ENCODE results near the gene PACC1. TPM values are rescaled to one million over a fixed set of nuclear protein-coding genes. Genes with fewer than 3 reads are reported as not detected.

The PACC1 gene
- polyA plus RNA-seq, 4 donors, result 12.9 to 15.3 (median 14.0) TPM

GRCh38 chr1:212438831-212439237 is 24.1 kb upstream of the PACC1 start:
- DNase-seq (ENCODE audit: low read depth in 4 of 4, low spot score in 3 of 4), result no peak

- no peak for DNase-seq (ENCODE audit: low read depth in 4 of 4, low spot score in 3 of 4)
These were observed 22.6 kb upstream of the PACC1 start for GRCh38 chr1:212437179-212437798.

DNA sequence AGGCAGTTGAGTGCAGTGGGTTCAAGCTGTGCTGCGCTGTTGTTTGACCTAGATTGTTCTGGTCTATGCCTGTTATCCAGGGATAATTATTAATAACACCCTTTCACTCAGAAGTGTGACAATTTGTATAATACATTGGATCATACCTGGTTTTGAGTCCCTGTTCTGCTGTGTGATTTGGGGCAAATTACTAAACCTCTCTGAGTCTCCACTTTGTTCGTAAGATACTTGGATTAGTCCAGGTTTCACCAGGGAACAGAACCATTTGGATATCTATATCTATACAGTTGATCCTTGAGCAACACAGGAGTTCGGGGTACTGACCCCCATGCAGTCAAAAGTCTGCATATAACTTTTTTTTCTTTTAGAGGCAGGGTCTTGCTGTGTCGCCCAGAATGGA is 20.3 kb upstream of the PACC1 start:
- DNase-seq (ENCODE audit: low read depth in 4 of 4, low spot score in 3 of 4), result no peak

- DNase-seq (ENCODE audit: low read depth in 4 of 4, low spot score in 3 of 4), result no peak
These were observed 19.1 kb upstream of the PACC1 start for GRCh38 chr1:212433577-212434462.

GRCh38 chr1:212432661-212433576 is 18.2 kb upstream of the PACC1 start, which contains the start of gene NENF:
Gene NENF, plus strand, starts transcription at chr1:212432920. Its CDS starts 24 bp downstream, at chr1:212432944.
- DNase-seq (ENCODE audit: low read depth in 4 of 4, low spot score in 3 of 4), result peak; percentile 55 to 62 (median 56)

DNA sequence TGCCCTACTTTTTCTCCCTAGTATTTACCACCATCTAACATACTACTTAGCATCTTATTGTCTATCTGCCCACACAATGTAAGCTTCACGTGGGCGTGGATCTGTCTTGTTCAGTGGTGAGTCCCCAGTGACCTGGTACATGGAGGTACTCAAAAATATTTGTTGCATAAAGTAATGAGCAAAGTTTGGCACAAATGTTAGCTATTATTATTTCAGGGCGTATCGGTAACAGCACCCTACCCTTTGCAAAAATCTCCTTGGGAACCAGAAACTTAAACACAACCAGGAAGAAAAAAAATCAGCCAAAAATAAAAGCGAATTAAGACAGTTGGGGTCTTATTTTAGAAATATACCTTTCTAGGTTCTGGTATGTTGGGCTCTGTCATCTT is 17.6 kb upstream of the PACC1 start:
- no peak for DNase-seq (ENCODE audit: low read depth in 4 of 4, low spot score in 3 of 4)

GRCh38 chr1:212431644-212432043 is 17.0 kb upstream of the PACC1 start:
- DNase-seq (ENCODE audit: low read depth in 4 of 4, low spot score in 3 of 4), result no peak

DNA sequence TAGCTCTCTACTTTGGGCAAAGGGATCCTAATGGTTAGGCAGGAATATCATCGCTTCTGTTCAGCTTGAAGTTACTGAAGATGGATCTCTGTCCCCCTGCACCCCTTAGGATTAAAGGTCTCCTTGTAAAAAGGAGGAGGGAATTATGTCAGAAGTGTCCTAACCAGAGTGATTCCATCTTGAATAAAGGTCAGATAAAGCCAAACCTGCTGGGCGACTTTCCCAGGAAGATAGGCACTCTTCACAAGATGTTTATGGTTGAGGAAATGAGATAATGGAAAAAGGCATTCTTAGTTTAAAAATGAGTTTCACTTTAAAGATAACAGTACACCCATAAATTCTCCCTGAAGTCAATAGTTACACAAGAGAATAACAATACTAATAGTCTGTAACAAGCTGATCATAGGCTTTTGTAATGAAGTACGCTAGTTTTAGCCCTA is 16.3 kb upstream of the PACC1 start:
- no peak for DNase-seq (ENCODE audit: low read depth in 4 of 4, low spot score in 3 of 4)

DNA sequence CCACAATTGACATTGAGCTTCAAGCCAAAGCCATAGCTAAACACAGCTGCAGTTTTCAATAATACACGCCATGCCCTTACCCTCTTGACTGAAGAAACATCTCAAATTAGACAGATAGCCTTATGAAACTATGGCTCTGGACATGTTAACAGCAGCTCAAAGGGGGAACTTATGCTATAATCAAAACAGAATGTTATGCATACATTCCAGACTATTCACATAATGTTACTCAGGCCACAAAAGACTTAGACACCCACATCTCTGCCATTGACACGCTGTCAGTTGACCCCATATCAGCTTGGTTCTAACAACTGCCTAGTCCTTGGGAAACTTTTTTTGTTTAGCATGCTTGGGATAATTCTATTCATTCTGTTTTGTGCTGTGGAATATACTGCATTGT is 15.7 kb upstream of the PACC1 start:
- no peak for DNase-seq (ENCODE audit: low read depth in 4 of 4, low spot score in 3 of 4)

GRCh38 chr1:212428496-212428895 is 13.8 kb upstream of the PACC1 start:
- DNase-seq (ENCODE audit: low read depth in 4 of 4, low spot score in 3 of 4), result no peak

- no peak for DNase-seq (ENCODE audit: low read depth in 4 of 4, low spot score in 3 of 4)
These were observed 9.2 kb upstream of the PACC1 start for GRCh38 chr1:212423879-212424278.

- DNase-seq (ENCODE audit: low read depth in 4 of 4, low spot score in 3 of 4), result no peak
These were observed 6.5 kb upstream of the PACC1 start for GRCh38 chr1:212421165-212421564.

DNA sequence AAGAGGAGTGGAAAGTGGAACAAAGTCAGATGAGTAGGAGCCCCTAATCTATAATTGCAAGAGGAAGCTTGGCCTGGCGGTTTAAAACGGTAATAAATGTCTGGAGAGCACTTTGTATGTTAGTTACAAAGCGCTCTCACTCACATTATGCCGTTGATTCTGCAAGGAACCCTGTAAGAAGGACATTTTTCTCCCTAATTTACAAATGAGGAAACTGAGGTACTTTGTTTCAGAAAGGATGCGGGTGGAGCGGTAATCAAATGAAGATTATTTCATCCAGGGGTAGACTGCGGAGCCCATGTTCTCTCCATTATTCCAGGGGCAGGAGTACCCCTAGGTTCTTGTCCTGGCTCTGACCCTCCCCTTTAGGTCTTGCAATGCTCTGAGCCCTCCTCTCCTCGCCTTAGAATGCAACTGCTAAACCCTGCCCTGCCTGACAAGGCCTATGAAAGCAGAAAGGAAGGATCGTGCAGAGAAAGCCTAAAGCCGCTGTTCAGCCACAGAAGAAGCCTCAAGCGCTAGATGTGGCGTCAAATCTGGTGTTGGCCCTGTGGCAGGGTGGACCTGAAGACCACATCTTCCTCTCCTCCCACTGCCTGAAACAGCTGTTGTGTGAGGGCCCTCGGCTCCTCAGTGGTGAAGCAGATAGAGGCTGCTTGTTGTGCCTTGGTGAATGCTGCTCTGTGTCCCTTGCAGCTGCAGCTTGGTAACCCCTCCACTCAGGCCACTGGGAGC is 588 bp upstream of the PACC1 start:
- DNase-seq (ENCODE audit: low read depth in 4 of 4, low spot score in 3 of 4), result no peak

GRCh38 chr1:212413902-212414327 is 771 bp downstream of the PACC1 start:
- DNase-seq (ENCODE audit: low read depth in 4 of 4, low spot score in 3 of 4), result peak in 1 of 4 donors; percentile 18

DNA sequence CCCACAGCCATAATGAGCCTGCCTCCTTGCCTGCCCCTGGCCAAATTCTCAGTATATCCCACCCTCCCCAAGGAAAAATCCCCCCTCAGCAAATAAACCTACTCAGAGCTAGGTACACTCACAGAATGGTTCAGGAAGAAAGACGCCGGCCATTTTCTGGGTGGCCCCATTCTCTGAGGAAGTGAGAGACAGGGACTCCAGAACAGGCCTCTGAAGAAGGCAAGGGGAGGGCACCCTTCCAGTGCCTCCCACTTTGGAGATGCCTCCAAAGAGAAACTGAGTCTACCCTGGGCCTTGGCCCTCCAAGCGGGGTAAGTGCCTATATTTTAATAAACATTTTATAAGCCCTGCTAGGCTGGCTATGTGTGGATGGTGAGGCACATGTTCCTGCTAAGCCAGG is 2.3 kb downstream of the PACC1 start:
- DNase-seq (ENCODE audit: low read depth in 4 of 4, low spot score in 3 of 4), result no peak

- no peak for DNase-seq (ENCODE audit: low read depth in 4 of 4, low spot score in 3 of 4)
These were observed 4.4 kb downstream of the PACC1 start for GRCh38 chr1:212410231-212410820.

DNA sequence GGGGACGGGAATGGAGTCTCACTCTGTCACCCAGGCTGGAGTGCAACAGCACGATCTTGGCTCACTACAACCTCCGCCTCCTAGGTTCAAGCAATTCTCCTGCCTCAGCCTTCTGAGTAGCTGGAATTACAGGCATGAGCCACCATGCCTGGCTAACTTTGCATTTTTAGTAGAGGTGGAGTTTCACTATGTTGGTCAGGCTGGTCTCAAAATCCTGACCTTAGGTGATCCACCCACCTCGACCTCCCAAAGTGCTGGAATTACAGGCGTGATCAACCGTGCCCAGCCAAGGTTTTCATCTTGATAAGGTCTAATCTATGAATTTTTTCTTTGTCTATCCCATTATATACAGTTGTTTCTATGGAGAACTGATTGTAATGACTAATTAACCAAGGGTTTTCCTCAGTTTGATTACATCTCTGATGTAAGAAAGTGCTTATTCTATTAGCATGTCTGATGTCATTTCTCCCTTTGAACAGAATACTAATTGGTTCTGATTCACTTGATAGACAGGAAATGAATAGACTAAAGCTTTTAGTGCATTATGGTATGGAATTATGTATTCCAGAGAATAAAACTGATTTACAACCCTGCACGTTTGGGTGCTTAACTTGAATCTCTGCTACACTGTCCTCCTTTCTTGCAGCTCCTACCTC is 11.9 kb downstream of the PACC1 start:
- no peak for DNase-seq (ENCODE audit: low read depth in 4 of 4, low spot score in 3 of 4)

DNA sequence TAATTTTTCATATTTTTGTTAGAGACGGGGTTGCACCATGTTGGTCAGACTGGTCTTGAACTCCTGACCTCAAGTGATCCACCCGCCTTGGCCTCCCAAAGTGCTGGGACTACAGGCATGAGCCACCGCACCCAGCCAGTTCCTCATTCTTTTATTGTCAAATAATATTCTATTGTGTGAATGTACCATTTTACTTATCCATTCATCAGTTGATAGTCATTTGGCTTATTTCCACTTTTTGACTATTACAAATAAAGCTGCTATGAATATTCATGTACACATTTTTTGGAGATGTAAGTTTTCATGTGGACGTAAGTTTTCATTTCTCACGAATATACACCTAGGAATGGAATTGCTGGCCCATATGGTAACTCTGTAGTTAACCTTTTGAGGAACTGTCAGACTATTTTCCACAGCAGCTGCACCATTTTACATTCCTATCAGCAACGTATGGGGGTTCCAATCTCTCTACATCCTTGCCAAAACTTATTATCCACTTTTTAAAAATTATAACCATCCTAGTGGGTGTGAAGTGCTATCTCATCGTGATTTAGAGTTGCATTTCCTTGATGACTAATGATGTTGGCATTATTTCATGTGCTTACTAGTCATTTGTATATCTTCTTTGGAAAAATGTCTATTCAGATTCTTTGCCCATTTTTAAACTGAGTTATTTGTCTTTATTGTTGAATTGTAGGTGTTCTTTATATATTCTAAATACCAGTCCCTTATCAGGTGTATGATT is 12.7 kb downstream of the PACC1 start:
- DNase-seq (ENCODE audit: low read depth in 4 of 4, low spot score in 3 of 4), result no peak

DNA sequence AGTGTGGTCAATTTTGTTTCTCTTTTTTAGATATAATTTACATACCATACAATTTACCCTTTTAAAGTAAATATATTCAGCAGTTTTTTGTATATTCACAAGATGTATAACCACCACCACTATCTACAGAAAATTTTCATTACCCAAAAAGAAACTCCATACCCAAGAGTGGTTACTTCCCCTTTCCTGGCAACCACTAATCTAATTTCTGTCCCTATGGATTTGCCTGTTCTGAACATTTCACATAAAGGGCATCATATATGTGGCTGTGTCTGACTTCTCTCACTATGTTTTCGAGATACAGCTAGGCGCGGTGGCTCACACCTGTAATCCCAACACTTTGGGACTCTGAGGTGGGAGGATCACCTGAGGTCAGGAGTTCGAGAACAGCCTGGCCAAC is 13.6 kb downstream of the PACC1 start:
- DNase-seq (ENCODE audit: low read depth in 4 of 4, low spot score in 3 of 4), result no peak

All from right renal pelvis (tissue), 4 donors.